ENCODE results near the gene NUDT14.

The NUDT14 gene

DNA sequence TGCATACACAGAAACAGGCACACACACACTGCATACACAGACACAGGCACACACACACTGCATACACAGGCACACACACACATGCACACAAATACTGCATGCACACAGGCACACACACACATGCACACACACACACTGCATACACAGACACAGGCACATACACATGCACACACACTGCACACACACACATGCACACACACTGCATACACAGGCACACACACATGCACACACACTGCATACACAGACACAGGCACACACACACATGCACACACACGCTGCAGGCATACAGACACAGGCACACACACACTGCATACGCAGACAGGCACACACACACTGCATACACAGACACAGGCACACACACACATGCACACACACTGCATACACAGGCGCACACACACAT lies 34.5 kb upstream of the NUDT14 start:
- TF ChIP-seq, protein P1, sequence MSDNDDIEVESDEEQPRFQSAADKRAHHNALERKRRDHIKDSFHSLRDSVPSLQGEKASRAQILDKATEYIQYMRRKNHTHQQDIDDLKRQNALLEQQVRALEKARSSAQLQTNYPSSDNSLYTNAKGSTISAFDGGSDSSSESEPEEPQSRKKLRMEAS (IDR thresholded peaks at IDR 0.05; ENCODE audit: low read depth, low read length), result no peak
- TF ChIP-seq CTCF (IDR thresholded peaks at IDR 0.05; ENCODE audit: low read depth, low read length) (no peak), POLR2A (IDR thresholded peaks at IDR 0.05; ENCODE audit: extremely low read depth, insufficient read length) (no peak), MYC (IDR thresholded peaks at IDR 0.05; ENCODE audit: low read depth, low read length) (no peak)
- DNase-seq (ENCODE audit: low read depth), result no peak
- no peak overlapping the region for H3K4me3 ChIP-seq (ENCODE audit: low read depth, low read length)

DNA sequence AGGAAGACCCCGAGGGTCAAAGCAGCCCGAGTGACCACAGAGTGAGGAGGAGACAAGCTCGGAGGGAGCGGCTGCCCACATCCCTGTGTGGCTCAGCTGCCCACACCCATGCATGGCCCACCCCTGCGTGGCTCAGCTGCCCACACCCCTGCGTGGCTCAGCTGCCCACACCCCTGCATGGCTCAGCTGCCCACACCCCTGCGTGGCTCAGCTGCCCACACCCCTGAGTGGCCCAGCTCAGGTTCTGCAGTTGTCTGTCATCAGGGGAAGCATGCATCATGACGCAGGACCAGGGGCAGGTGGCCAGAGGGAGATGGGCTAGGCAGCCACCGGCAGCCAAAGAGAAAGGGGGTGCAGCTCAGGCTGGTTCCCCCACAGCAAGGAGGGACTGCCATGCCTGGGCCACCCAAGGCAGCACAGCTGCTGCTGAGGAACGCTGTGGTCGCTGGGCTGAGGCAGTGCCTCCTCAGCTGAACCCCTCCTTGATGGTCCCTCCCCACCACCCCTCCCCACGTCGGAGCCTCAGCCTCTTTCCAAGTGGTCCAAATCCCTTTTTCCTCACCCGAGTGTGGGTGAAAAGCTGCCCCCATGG lies 33.3 kb upstream of the NUDT14 start:
- H3K4me3 ChIP-seq (ENCODE audit: low read depth, low read length), result no peak overlapping the region
- no peak for TF ChIP-seq MYC (IDR thresholded peaks at IDR 0.05; ENCODE audit: low read depth, low read length)
- no peak for TF ChIP-seq POLR2A (IDR thresholded peaks at IDR 0.05; ENCODE audit: extremely low read depth, insufficient read length)
- TF ChIP-seq, protein P1 (IDR thresholded peaks at IDR 0.05; ENCODE audit: low read depth, low read length), result no peak
- TF ChIP-seq CTCF (IDR thresholded peaks at IDR 0.05; ENCODE audit: low read depth, low read length), result no peak
- DNase-seq (ENCODE audit: low read depth), result no peak

DNA sequence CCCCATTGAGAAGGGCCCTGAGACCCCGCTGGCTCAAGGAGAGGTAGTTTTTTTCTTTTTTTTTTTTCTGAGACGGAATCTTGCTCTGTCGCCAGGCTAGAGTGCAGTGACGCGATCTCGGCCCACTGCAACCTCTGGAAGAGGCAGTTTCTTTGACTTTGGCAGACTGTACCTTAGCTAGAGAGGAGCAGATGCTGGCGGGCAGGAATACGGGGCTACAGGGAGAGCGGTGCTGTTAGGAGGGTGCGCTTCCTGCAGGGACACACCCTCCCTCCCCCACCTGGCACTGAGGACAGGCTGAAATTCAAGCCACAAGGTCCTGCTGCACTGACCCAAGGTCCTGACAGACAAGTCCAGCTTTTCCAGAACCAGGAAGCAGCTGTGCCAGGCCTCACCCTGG lies 32.2 kb upstream of the NUDT14 start:
- TF ChIP-seq CTCF (IDR thresholded peaks at IDR 0.05; ENCODE audit: low read depth, low read length) (no peak), MYC (IDR thresholded peaks at IDR 0.05; ENCODE audit: low read depth, low read length) (no peak), POLR2A (IDR thresholded peaks at IDR 0.05; ENCODE audit: extremely low read depth, insufficient read length) (no peak)
- TF ChIP-seq, protein P1 (IDR thresholded peaks at IDR 0.05; ENCODE audit: low read depth, low read length), result no peak
- no peak overlapping the region for H3K4me3 ChIP-seq (ENCODE audit: low read depth, low read length)
- DNase-seq (ENCODE audit: low read depth), result no peak

GRCh38 chr14:105212541-105213300 lies 31.6 kb upstream of the NUDT14 start:
- TF ChIP-seq MYC (IDR thresholded peaks at IDR 0.05; ENCODE audit: low read depth, low read length) (no peak), CTCF (IDR thresholded peaks at IDR 0.05; ENCODE audit: low read depth, low read length) (no peak), POLR2A (IDR thresholded peaks at IDR 0.05; ENCODE audit: extremely low read depth, insufficient read length) (no peak)
- TF ChIP-seq, protein P1 (IDR thresholded peaks at IDR 0.05; ENCODE audit: low read depth, low read length), result no peak
- no peak for DNase-seq (ENCODE audit: low read depth)
- no peak overlapping the region for H3K4me3 ChIP-seq (ENCODE audit: low read depth, low read length)

GRCh38 chr14:105211758-105212089 lies 30.6 kb upstream of the NUDT14 start:
- no peak overlapping the region for H3K4me3 ChIP-seq (ENCODE audit: low read depth, low read length)
- DNase-seq (ENCODE audit: low read depth), result no peak
- TF ChIP-seq POLR2A (IDR thresholded peaks at IDR 0.05; ENCODE audit: extremely low read depth, insufficient read length), result no peak
- no peak for TF ChIP-seq MYC (IDR thresholded peaks at IDR 0.05; ENCODE audit: low read depth, low read length)
- TF ChIP-seq CTCF (IDR thresholded peaks at IDR 0.05; ENCODE audit: low read depth, low read length), result no peak
- TF ChIP-seq, protein P1 (IDR thresholded peaks at IDR 0.05; ENCODE audit: low read depth, low read length), result no peak

Data from NB4 (cell line).